HCT116 (cell line): ENCODE data around the gene SYNJ2. TPM values are rescaled to one million over a fixed set of nuclear protein-coding genes. Genes with fewer than 3 reads are reported as not detected.

Experiments used
- ATAC-seq: fragments of 200-7000 bp; cut with Tn5 transposase; 2 replicates; pipeline ENCODE4 v1.9.1; 2020; ENCODE audit warnings: mild to moderate bottlenecking, moderate library complexity
- BruUV-seq: library from RNA; stranded (reverse); fragments of 400-500 nt; replicated peaks from 2 replicates; lab custom pipeline; 2021; lab: Mats Ljungman, UMichigan
- CTCF ChIA-PET: fragments of 300-600 bp; sonication (Branson Sonifier 250); formaldehyde crosslinking; loops from one replicate; lab custom pipeline; 2021; ENCODE audit warnings: antibody characterized with exemption; lab: Charles Lee
- POLR2A ChIA-PET: fragments of 300-600, 350-600 bp; sonication (Branson Sonifier 250); formaldehyde crosslinking; loops from one replicate; lab custom pipeline; 2021; ENCODE audit warnings: antibody characterized with exemption; lab: Charles Lee
- RAD21 ChIA-PET, 2 experiments: fragments of 300-600 bp; sonication (Branson Sonifier 250); formaldehyde crosslinking; loops; one replicate each; lab custom pipeline; 2023; ENCODE audit warnings: low total read pairs in 2 of 2; ENCODE audit not compliant: uncharacterized antibody in 2 of 2, unreplicated experiment in 2 of 2, low non-redundant PET in 1 of 2; lab: Charles Lee
- DNase-seq: peaks from one replicate; pipeline ENCODE4 v3.0.0-alpha.2; 2010; ENCODE audit warnings: low read depth, low spot score
- H2AFZ ChIP-seq: fragments of 200-600 bp; shearing (Covaris generic), sonication (generic); 2 replicates; pipeline ENCODE4 v1.6.1; 2017; ENCODE audit warnings: low read depth, mixed run types, mixed read lengths, antibody characterized with exemption, low read length; ENCODE audit not compliant: poor library complexity, severe bottlenecking
- H3K27ac ChIP-seq: 2 replicates; pipeline ENCODE4 v1.5.1; 2012; ENCODE audit warnings: low read depth, low read length
- H3K27me3 ChIP-seq: fragments of 200-600 bp; sonication (generic); 2 replicates; pipeline ENCODE4 v1.6.1; 2016; ENCODE audit warnings: mixed run types, low read length, mixed read lengths; ENCODE audit not compliant: insufficient read depth
- H3K36me3 ChIP-seq, 2 experiments: fragments of 200-500 bp in 1 of 2; fragments of 200-600 bp in 1 of 2; sonication (Bioruptor generic) in 1 of 2; sonication (generic) in 1 of 2; 2 replicates each; pipeline versions ENCODE4 v1.5.1 to v1.6.1; 2014 to 2016; ENCODE audit warnings: low read length in 2 of 2, inconsistent platforms in 1 of 2, mixed read lengths in 1 of 2, mixed run types in 1 of 2; ENCODE audit not compliant: insufficient read depth in 2 of 2, control insufficient read depth in 1 of 2
- H3K4me1 ChIP-seq, 2 experiments: fragments of 200-600 bp in 1 of 2; sonication (generic) in 1 of 2; 2 replicates each; pipeline versions ENCODE4 v1.5.1 to v1.6.1; 2012 to 2017; ENCODE audit warnings: low read length in 2 of 2, inconsistent platforms in 1 of 2, mild to moderate bottlenecking in 1 of 2, mixed read lengths in 1 of 2, mixed run types in 1 of 2, moderate library complexity in 1 of 2; ENCODE audit not compliant: insufficient read depth in 2 of 2, control insufficient read depth in 1 of 2
- H3K4me2 ChIP-seq: fragments of 200-600 bp; sonication (generic); 2 replicates; pipeline ENCODE4 v1.6.1; 2017; ENCODE audit warnings: mixed run types, low read length, mixed read lengths
- H3K4me3 ChIP-seq, 2 experiments: fragments of 200-600 bp in 1 of 2; sonication (generic) in 1 of 2; replicated peaks in 1 of 2; 2 replicates each; pipeline ENCODE4 v1.5.1; 2011 to 2016; ENCODE audit warnings: low read length in 2 of 2, control low read depth in 1 of 2, low read depth in 1 of 2, mild to moderate bottlenecking in 1 of 2, mixed read lengths in 1 of 2, mixed run types in 1 of 2
- H3K79me2 ChIP-seq: fragments of 200-600 bp; sonication (generic); 2 replicates; pipeline ENCODE4 v1.6.1; 2017; ENCODE audit warnings: mild to moderate bottlenecking, mixed run types, low read length, moderate library complexity, mixed read lengths; ENCODE audit not compliant: insufficient read depth
- H3K9ac ChIP-seq: fragments of 200-600 bp; sonication (generic); 2 replicates; pipeline ENCODE4 v1.6.1; 2016; ENCODE audit warnings: low read length, mixed read lengths
- H3K9me2 ChIP-seq: fragments of 200-600 bp; sonication (generic), shearing (Covaris generic); 2 replicates; pipeline ENCODE4 v1.6.1; 2017; ENCODE audit warnings: mixed run types, mild to moderate bottlenecking, moderate library complexity; ENCODE audit not compliant: insufficient read depth
- H3K9me3 ChIP-seq, 2 experiments: fragments of 200-500 bp in 1 of 2; fragments of 200-600 bp in 1 of 2; sonication (Bioruptor generic) in 1 of 2; sonication (generic) in 1 of 2; 2 replicates each; pipeline ENCODE4 v1.6.1; 2014 to 2017; ENCODE audit warnings: low read length in 2 of 2, mixed read lengths in 2 of 2, inconsistent platforms in 1 of 2, low read depth in 1 of 2, mild to moderate bottlenecking in 1 of 2, mixed run types in 1 of 2, moderate library complexity in 1 of 2; ENCODE audit not compliant: control insufficient read depth in 1 of 2, insufficient read depth in 1 of 2
- H4K20me1 ChIP-seq: fragments of 200-600 bp; sonication (generic), shearing (Covaris generic); 2 replicates; pipeline ENCODE4 v1.6.1; 2017; ENCODE audit warnings: mixed run types, mild to moderate bottlenecking, moderate library complexity; ENCODE audit not compliant: insufficient read depth
- CBX3 ChIP-seq: IDR thresholded peaks from 2 replicates; pipeline ENCODE4 v1.6.1; 2012; ENCODE audit warnings: low read depth
- EGR1 ChIP-seq: IDR thresholded peaks from 2 replicates; pipeline ENCODE4 v1.6.1; 2012; ENCODE audit warnings: low read depth
- ELF1 ChIP-seq: IDR thresholded peaks from 2 replicates; pipeline ENCODE4 v1.6.1; 2012; ENCODE audit warnings: low read depth, borderline replicate concordance
- EZH2 ChIP-seq: fragments of 200-600 bp; sonication (generic); IDR thresholded peaks from 2 replicates; pipeline ENCODE4 v1.6.1; 2017; ENCODE audit warnings: antibody characterized with exemption, mixed run types
- EZH2phosphoT487 ChIP-seq: fragments of 200-600 bp; IDR thresholded peaks from 2 replicates; pipeline ENCODE4 v1.6.1; 2018; ENCODE audit warnings: antibody characterized with exemption, borderline replicate concordance
- FOSL1 ChIP-seq: IDR thresholded peaks from 2 replicates; pipeline ENCODE4 v1.6.1; 2012; ENCODE audit warnings: low read depth
- JUND ChIP-seq: IDR thresholded peaks from 2 replicates; pipeline ENCODE4 v1.6.1; 2012
- POLR2AphosphoS5 ChIP-seq: IDR thresholded peaks from 2 replicates; pipeline ENCODE4 v1.6.1; 2011; ENCODE audit warnings: mild to moderate bottlenecking, low read depth, low read length, moderate library complexity
- RAD21 ChIP-seq: IDR thresholded peaks from 2 replicates; pipeline ENCODE4 v1.6.1; 2012; ENCODE audit warnings: low read depth, mild to moderate bottlenecking
- TCF7L2 ChIP-seq: IDR thresholded peaks from 2 replicates; pipeline ENCODE4 v1.7.0; 2011; ENCODE audit warnings: borderline replicate concordance, inconsistent platforms; ENCODE audit not compliant: insufficient read depth, insufficient read length; ENCODE audit errors: extremely low read depth
- YY1 ChIP-seq: IDR thresholded peaks from 2 replicates; pipeline ENCODE4 v1.6.1; 2011; ENCODE audit warnings: low read length, low read depth, moderate library complexity, mild to moderate bottlenecking; ENCODE audit not compliant: insufficient replicate concordance; ENCODE audit errors: extremely low read depth
- ZFX ChIP-seq: fragments of 450-650 bp; IDR thresholded peaks from 2 replicates; pipeline ENCODE4 v1.6.1; 2017
- ZNF274 ChIP-seq: fragments of 200-500 bp; sonication (Bioruptor generic); IDR thresholded peaks from 2 replicates; pipeline ENCODE4 v1.6.1; 2014; ENCODE audit warnings: mild to moderate bottlenecking, low read depth, low read length, inconsistent platforms
- intact Hi-C: fragments of 100-400 bp; cut with micrococcal nuclease; formaldehyde crosslinking; loops from 2 replicates; pipeline ENCODE4 v1.10.0; 2022
- total RNA-seq: library from RNA; stranded (reverse); gene quantifications from one replicate; pipeline ENCODE4 v1.2.1, GENCODE V29; 2021; ENCODE audit not compliant: unreplicated experiment
- TF ChIP-seq, protein P1 (sequence below): IDR thresholded peaks from 2 replicates; pipeline ENCODE4 v1.6.1; 2011; ENCODE audit warnings: mild to moderate bottlenecking, low read length, moderate library complexity; ENCODE audit not compliant: insufficient replicate concordance; ENCODE audit errors: extremely low read depth
- TF ChIP-seq, protein P2 (sequence below): IDR thresholded peaks from 2 replicates; pipeline ENCODE4 v1.6.1; 2012
- TF ChIP-seq, protein P3 (sequence below): IDR thresholded peaks from 2 replicates; pipeline ENCODE4 v1.6.1; 2012
- TF ChIP-seq, protein P4 (sequence below): IDR thresholded peaks from 2 replicates; pipeline ENCODE4 v1.6.1; 2012; ENCODE audit warnings: low read depth

Gene SYNJ2
- total RNA-seq, 1 experiment from 2014 or later = 23.9 TPM

DNA sequence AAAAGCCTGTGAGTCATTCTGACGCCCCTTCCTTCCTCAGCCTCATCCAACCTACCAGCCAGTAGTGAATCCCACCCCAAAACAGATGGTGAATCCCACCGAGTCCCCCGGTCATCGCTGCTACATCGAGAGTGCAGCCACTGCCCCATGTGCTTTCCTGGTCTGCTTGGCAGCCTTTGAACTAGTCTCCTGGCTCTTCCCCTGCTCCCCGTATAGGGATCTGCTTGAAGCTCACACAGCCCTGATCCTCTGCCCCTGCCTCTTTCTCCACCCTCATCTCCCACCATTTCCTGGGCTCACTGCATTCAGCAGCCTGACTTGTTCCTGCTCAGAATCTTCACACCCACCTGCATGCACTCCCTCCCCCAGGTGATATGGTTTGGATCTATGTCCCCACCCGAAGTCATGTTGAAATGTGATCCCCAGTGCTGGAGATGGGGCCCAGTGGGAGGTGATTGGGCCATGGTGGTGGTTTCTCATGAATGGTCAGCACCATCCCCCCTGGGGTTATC, 14.6 kb downstream of the SYNJ2 start:
- Histone ChIP-seq H3K4me2 (no peak overlapping the region), H3K4me3 (no peak overlapping the region), H3K9me3 (no peaks in the 10 kb centered on the region), H3K4me1 (peaks cover 32 to 51% of the 10 kb centered on the region in 2 experiments), H3K9ac (no peak overlapping the region), H2AFZ (no peak overlapping the region), H4K20me1 (no peaks in the 10 kb centered on the region; the same call in 1 of the 2 replicates), H3K79me2 (peaks cover 83% of the 10 kb centered on the region), H3K9me2 (no peaks in the 10 kb centered on the region), H3K27ac (no peak overlapping the region; the same call in 1 of the 2 replicates), H3K36me3 (no peaks in the 10 kb centered on the region), H3K27me3 (no peaks in the 10 kb centered on the region)
- TF ChIP-seq, protein P1, sequence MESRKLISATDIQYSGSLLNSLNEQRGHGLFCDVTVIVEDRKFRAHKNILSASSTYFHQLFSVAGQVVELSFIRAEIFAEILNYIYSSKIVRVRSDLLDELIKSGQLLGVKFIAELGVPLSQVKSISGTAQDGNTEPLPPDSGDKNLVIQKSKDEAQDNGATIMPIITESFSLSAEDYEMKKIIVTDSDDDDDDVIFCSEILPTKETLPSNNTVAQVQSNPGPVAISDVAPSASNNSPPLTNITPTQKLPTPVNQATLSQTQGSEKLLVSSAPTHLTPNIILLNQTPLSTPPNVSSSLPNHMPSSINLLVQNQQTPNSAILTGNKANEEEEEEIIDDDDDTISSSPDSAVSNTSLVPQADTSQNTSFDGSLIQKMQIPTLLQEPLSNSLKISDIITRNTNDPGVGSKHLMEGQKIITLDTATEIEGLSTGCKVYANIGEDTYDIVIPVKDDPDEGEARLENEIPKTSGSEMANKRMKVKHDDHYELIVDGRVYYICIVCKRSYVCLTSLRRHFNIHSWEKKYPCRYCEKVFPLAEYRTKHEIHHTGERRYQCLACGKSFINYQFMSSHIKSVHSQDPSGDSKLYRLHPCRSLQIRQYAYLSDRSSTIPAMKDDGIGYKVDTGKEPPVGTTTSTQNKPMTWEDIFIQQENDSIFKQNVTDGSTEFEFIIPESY = no peak
- no peak for TF ChIP-seq ZNF274
- no peak for TF ChIP-seq CBX3
- TF ChIP-seq EGR1 = no peak
- no peak for TF ChIP-seq TCF7L2
- TF ChIP-seq, protein P2, sequence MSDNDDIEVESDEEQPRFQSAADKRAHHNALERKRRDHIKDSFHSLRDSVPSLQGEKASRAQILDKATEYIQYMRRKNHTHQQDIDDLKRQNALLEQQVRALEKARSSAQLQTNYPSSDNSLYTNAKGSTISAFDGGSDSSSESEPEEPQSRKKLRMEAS = no peak
- no peak for TF ChIP-seq EZH2
- no peak for TF ChIP-seq ZFX
- no peak for TF ChIP-seq EZH2phosphoT487
- TF ChIP-seq FOSL1 = no peak
- TF ChIP-seq, protein P3, sequence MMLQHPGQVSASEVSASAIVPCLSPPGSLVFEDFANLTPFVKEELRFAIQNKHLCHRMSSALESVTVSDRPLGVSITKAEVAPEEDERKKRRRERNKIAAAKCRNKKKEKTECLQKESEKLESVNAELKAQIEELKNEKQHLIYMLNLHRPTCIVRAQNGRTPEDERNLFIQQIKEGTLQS = no peak
- no peak for TF ChIP-seq YY1
- TF ChIP-seq, protein P4, sequence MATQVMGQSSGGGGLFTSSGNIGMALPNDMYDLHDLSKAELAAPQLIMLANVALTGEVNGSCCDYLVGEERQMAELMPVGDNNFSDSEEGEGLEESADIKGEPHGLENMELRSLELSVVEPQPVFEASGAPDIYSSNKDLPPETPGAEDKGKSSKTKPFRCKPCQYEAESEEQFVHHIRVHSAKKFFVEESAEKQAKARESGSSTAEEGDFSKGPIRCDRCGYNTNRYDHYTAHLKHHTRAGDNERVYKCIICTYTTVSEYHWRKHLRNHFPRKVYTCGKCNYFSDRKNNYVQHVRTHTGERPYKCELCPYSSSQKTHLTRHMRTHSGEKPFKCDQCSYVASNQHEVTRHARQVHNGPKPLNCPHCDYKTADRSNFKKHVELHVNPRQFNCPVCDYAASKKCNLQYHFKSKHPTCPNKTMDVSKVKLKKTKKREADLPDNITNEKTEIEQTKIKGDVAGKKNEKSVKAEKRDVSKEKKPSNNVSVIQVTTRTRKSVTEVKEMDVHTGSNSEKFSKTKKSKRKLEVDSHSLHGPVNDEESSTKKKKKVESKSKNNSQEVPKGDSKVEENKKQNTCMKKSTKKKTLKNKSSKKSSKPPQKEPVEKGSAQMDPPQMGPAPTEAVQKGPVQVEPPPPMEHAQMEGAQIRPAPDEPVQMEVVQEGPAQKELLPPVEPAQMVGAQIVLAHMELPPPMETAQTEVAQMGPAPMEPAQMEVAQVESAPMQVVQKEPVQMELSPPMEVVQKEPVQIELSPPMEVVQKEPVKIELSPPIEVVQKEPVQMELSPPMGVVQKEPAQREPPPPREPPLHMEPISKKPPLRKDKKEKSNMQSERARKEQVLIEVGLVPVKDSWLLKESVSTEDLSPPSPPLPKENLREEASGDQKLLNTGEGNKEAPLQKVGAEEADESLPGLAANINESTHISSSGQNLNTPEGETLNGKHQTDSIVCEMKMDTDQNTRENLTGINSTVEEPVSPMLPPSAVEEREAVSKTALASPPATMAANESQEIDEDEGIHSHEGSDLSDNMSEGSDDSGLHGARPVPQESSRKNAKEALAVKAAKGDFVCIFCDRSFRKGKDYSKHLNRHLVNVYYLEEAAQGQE = no peak
- no peak for TF ChIP-seq ELF1
- TF ChIP-seq JUND = no peak
- TF ChIP-seq RAD21 = no peak
- no peak for TF ChIP-seq POLR2AphosphoS5
- no peak for DNase-seq
- ChIA-PET POLR2A (no interaction called here), RAD21 (no interaction called here), CTCF (no interaction called here)
- BruUV-seq = no TSS peak
- peak; percentile 33; the same call in 1 of the 2 replicates for ATAC-seq
- intact Hi-C loops = no loop called here
